Activated naive CD8-positive, alpha-beta T cell treated with anti-CD3 and anti-CD28 coated beads, Interleukin-2, amount 10 ng/mL, durations not matched to agents 7 days and 5 days (primary cell): Measurements from ENCODE around the gene TTC33. TPM values are rescaled to one million over a fixed set of nuclear protein-coding genes. Genes with fewer than 3 reads are reported as not detected.
A peak's percentile ranks its signal among the peaks of the same experiment; 100 is the strongest.

Experiments used
- ATAC-seq: fragments of 150-1000 bp; cut with Tn5 transposase; one replicate; pipeline ENCODE4 v1.10.0; 2021; ENCODE audit warnings: low read depth, moderate library complexity
- POLR2A ChIA-PET: fragments of 350-600 bp; sonication (Branson Sonifier 250); formaldehyde crosslinking; loops from one replicate; lab custom pipeline; 2021; ENCODE audit warnings: antibody characterized with exemption; lab: Charles Lee
- DNase-seq: peaks from one replicate; pipeline ENCODE4 v3.0.0; 2021
- H3K27ac Mint-ChIP-seq: one replicate; pipeline ENCODE4 v1.8.0; 2022; ENCODE audit warnings: mild to moderate bottlenecking, mixed read lengths
- H3K27me3 Mint-ChIP-seq: one replicate; pipeline ENCODE4 v1.8.0; 2022; ENCODE audit warnings: mild to moderate bottlenecking, moderate library complexity, mixed read lengths
- H3K36me3 Mint-ChIP-seq: one replicate; pipeline ENCODE4 v1.8.0; 2021; ENCODE audit warnings: mild to moderate bottlenecking, mixed read lengths
- H3K4me1 Mint-ChIP-seq: one replicate; pipeline ENCODE4 v1.8.0; 2021; ENCODE audit warnings: mixed read lengths
- H3K4me3 Mint-ChIP-seq: one replicate; pipeline ENCODE4 v1.8.0; 2022; ENCODE audit warnings: mild to moderate bottlenecking, moderate library complexity, mixed read lengths
- H3K9me3 Mint-ChIP-seq: one replicate; pipeline ENCODE4 v1.8.0; 2021; ENCODE audit warnings: mixed read lengths
- total RNA-seq, 2 experiments: library from RNA; stranded (reverse); gene quantifications; one replicate each; pipeline ENCODE4 v1.2.3, GENCODE V29; 2021

TTC33 gene
- total RNA-seq, 2 experiments from 2014 or later = 12.2 to 14.8 TPM

DNA sequence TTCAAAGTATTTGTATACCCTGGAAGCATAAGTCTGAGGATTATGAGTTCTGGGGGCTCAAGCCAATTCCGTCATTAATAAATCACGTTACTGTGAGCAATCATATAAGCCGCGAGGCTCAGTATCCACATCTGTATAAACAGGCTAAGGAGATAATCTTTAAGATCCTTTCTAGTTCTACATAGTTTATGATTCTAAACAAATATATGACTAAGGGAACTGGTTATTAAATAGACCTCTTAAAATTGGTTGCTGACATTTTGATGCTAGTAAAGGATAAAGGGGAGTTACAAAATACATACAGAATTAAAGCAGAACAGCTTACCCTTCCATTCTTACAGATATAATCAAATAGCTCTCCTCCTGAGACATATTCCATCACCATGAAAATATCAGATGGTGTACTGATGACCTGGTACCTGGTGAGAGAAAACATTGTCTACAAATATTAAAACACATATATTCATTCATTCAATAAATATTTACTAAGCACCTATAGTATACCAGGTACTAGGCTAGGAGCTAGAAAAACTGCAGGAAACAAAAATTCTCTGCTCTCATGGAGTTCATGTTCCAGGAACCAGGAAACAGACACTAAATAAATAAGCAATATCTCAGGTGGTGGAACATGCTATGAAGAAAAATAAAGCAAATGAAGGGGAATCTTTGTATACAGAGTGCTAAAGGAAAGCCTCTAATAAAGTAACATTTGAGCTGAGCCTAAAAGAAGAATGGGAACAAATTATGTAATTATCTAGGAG is 19.5 kb upstream of the TTC33 start:
- POLR2A ChIA-PET = interaction anchor here (0.6 to 1.4 kb wide), 2 partner anchors 12 to 51 kb away, joined by 3 read pairs; no protein-coding TSS in a partner anchor
- Mint-ChIP-seq H3K4me3 (no peak overlapping the region), H3K9me3 (no peaks in the 10 kb centered on the region), H3K27ac (no peak overlapping the region), H3K4me1 (peaks cover 9% of the 10 kb centered on the region), H3K36me3 (peaks cover 15% of the 10 kb centered on the region), H3K27me3 (no peaks in the 10 kb centered on the region)
- ATAC-seq (no peak), DNase-seq (no peak)

- H3K36me3 Mint-ChIP-seq = peaks cover 15% of the 10 kb centered on the region
- peaks cover 9% of the 10 kb centered on the region for H3K4me1 Mint-ChIP-seq
- POLR2A ChIA-PET = interaction anchor here (1.4 kb wide), 1 partner anchor 51 kb away, joined by 3 read pairs; no protein-coding TSS in a partner anchor
- H3K27ac Mint-ChIP-seq = no peak overlapping the region
- DNase-seq (no peak), ATAC-seq (no peak)
- H3K27me3 Mint-ChIP-seq = no peaks in the 10 kb centered on the region
- no peaks in the 10 kb centered on the region for H3K9me3 Mint-ChIP-seq
- no peak overlapping the region for H3K4me3 Mint-ChIP-seq
Measured at GRCh38 chr5:40774623-40775022, 18.9 kb upstream of the TTC33 start.

DNA sequence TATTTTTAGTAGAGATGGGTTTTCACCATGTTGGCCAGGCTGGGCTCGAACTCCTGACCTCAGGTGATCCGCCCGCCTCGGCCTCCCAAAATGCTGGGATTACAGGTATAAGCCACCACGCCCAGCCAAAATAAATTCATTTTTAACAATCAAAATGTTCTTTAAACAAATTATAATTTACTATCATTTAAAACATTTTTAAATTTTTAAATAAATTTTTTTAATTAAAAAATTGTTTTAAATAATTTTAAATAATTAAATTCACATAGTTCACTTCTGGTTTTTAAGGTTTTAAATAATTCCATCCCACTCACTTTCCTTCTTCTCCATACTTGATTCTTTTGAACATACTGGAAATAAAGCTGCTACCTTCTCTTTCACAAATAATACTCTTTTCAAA is 15.0 kb upstream of the TTC33 start:
- no peak overlapping the region for H3K27ac Mint-ChIP-seq
- H3K36me3 Mint-ChIP-seq = peaks cover 21% of the 10 kb centered on the region
- no peak for ATAC-seq

DNA sequence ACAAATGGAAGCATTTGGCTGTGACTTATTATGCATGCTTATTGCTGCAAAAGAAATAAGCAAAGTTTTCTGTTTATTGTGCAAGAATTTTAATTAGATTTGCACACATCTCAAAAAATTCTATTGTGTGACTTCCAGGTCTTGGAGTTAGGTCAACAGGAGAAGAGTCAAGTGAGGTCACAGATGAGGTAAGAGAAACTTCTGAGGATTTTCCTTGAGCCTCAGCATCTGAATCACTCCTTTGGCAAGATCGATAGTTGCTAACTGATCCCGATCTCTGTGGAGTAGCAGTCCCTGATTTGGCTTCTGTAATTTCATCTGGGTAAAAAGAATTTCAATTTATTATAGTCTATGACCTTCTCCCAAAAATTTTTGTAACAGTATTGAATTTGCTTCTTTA is 6.9 kb upstream of the TTC33 start:
- H3K36me3 Mint-ChIP-seq = peaks cover 23% of the 10 kb centered on the region
- ATAC-seq = no peak
- no peaks in the 10 kb centered on the region for H3K4me1 Mint-ChIP-seq
- POLR2A ChIA-PET = no interaction called here
- no peak overlapping the region for H3K27ac Mint-ChIP-seq
- no peak overlapping the region for H3K4me3 Mint-ChIP-seq
- DNase-seq = no peak
- no peaks in the 10 kb centered on the region for H3K9me3 Mint-ChIP-seq
- H3K27me3 Mint-ChIP-seq = no peaks in the 10 kb centered on the region

More for the DNA sequence above, 15.0 kb upstream of the TTC33 start:
- POLR2A ChIA-PET = no interaction called here
- no peaks in the 10 kb centered on the region for H3K9me3 Mint-ChIP-seq
- no peak for DNase-seq
- no peaks in the 10 kb centered on the region for H3K27me3 Mint-ChIP-seq
- H3K4me3 Mint-ChIP-seq = no peak overlapping the region
- H3K4me1 Mint-ChIP-seq = peaks cover 1% of the 10 kb centered on the region

- Mint-ChIP-seq H3K27ac (no peak overlapping the region), H3K27me3 (no peaks in the 10 kb centered on the region), H3K9me3 (no peaks in the 10 kb centered on the region), H3K4me1 (peaks cover 8% of the 10 kb centered on the region), H3K4me3 (no peak overlapping the region), H3K36me3 (peaks cover 8% of the 10 kb centered on the region)
- POLR2A ChIA-PET = interaction anchor here (0.7 kb wide), 1 partner anchor 1949 kb away, joined by 5 read pairs; no protein-coding TSS in a partner anchor
- no peak for DNase-seq
- no peak for ATAC-seq
Measured at GRCh38 chr5:40757400-40757799, 1.6 kb upstream of the TTC33 start.

DNA sequence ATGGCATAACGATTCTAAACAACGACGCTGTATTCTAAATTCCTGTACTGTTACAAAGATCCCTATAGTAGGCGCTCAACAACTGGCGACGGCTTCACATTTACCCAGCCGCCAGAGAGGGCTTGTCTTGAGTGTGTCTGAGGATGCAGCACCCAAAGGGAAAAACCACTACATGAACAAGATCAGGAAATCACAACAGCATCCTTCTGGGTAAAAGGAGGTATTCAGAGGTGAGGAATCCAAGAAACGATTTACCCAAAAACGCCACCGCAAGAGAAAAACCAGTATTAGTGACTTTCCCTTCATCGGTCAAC is 711 bp downstream of the TTC33 start:
- ATAC-seq = peak; percentile 69
- no peak overlapping the region for H3K4me3 Mint-ChIP-seq
- no peaks in the 10 kb centered on the region for H3K9me3 Mint-ChIP-seq
- no peaks in the 10 kb centered on the region for H3K27me3 Mint-ChIP-seq
- no peak overlapping the region for H3K27ac Mint-ChIP-seq
- DNase-seq = peak; percentile 48
- peaks cover 10% of the 10 kb centered on the region for H3K36me3 Mint-ChIP-seq
- POLR2A ChIA-PET = interaction anchor here (1.0 kb wide), 2 partner anchors 41 to 80 kb away, joined by 3 read pairs; partner anchors contain the start of gene RPL37
- peaks cover 9% of the 10 kb centered on the region for H3K4me1 Mint-ChIP-seq

DNA sequence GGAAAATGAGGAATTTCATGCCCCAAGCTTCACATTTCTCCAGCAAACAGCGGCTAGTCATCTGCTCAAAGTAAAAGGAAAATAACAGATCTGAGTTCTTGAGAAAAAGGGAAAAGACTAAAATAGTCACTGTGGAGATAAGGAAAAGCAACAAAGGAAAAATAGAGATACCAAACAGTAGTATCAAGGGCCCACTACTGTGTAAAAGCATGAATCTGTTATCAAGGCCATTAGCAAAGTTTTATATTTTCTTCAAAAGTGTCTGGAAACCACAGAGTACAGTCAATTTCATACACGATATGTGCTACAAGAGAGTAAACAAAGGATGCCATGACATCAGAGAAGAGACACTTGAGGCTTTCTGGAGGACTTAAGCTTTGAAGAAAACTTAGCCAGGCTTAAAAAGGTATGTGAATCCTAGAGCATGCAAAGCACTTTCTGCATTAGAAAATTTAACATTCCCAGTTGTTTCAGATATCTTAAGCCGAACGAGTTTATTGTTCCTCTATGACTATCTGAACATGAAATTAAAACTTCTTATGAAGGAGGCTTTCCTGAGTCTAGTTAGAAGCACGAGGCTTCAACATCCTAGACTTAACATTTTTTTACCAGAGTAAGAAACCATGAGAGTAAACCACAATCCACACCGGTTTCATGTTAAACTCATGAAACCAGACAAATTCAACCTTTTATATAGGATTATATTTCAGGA is 1.2 kb downstream of the TTC33 start:
- peak; percentile 27 for ATAC-seq
- peaks cover 9% of the 10 kb centered on the region for H3K4me1 Mint-ChIP-seq
- H3K36me3 Mint-ChIP-seq = peaks cover 10% of the 10 kb centered on the region
- H3K27me3 Mint-ChIP-seq = no peaks in the 10 kb centered on the region
- DNase-seq = no peak
- H3K4me3 Mint-ChIP-seq = no peak overlapping the region
- POLR2A ChIA-PET = interaction anchor here (1.0 kb wide), 2 partner anchors 42 to 80 kb away, joined by 3 read pairs; partner anchors contain the start of gene RPL37
- H3K27ac Mint-ChIP-seq = no peak overlapping the region
- no peaks in the 10 kb centered on the region for H3K9me3 Mint-ChIP-seq

- H3K27ac Mint-ChIP-seq = no peak overlapping the region
- DNase-seq = no peak
Measured at GRCh38 chr5:40746703-40747102, 9.1 kb downstream of the TTC33 start.

GRCh38 chr5:40743771-40744170 is 12.0 kb downstream of the TTC33 start:
- POLR2A ChIA-PET = no interaction called here
- no peak overlapping the region for H3K4me3 Mint-ChIP-seq

More at GRCh38 chr5:40746703-40747102, 9.1 kb downstream of the TTC33 start:
- peaks cover 28% of the 10 kb centered on the region for H3K36me3 Mint-ChIP-seq
- POLR2A ChIA-PET = no interaction called here
- no peaks in the 10 kb centered on the region for H3K27me3 Mint-ChIP-seq
- no peak for ATAC-seq
- H3K4me3 Mint-ChIP-seq = no peak overlapping the region
- H3K4me1 Mint-ChIP-seq = peaks cover 3% of the 10 kb centered on the region
- peaks cover 1% of the 10 kb centered on the region for H3K9me3 Mint-ChIP-seq

DNA sequence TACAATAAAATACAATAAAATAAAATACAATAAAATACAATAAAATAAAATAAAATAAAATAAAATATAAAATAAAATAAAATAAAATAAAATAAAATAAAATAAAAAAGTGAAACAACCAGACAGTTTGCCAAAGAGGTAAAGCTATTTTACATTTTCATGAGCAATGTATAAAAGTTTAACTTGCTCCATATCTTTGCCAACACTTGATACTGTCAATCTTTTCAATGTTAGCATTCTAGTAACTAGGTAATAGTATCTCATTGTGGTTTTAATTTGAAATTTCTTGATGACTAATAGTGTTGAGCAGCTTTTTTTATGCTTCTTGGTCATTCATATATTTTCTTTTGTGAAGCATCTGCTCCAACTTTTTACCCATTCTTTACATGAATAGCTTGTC is 17.3 kb downstream of the TTC33 start:
- DNase-seq (no peak), ATAC-seq (no peak)
- Mint-ChIP-seq H3K4me3 (no peak overlapping the region), H3K27ac (no peak overlapping the region), H3K27me3 (no peaks in the 10 kb centered on the region), H3K4me1 (peaks cover 20% of the 10 kb centered on the region), H3K36me3 (peaks cover 36% of the 10 kb centered on the region), H3K9me3 (peaks cover 5% of the 10 kb centered on the region)
- POLR2A ChIA-PET = no interaction called here

More at GRCh38 chr5:40743771-40744170, 12.0 kb downstream of the TTC33 start:
- DNase-seq (no peak), ATAC-seq (no peak)
- Mint-ChIP-seq H3K27ac (no peak overlapping the region), H3K4me1 (peaks cover 3% of the 10 kb centered on the region), H3K36me3 (peaks cover 39% of the 10 kb centered on the region), H3K27me3 (no peaks in the 10 kb centered on the region), H3K9me3 (peaks cover 6% of the 10 kb centered on the region)

DNA sequence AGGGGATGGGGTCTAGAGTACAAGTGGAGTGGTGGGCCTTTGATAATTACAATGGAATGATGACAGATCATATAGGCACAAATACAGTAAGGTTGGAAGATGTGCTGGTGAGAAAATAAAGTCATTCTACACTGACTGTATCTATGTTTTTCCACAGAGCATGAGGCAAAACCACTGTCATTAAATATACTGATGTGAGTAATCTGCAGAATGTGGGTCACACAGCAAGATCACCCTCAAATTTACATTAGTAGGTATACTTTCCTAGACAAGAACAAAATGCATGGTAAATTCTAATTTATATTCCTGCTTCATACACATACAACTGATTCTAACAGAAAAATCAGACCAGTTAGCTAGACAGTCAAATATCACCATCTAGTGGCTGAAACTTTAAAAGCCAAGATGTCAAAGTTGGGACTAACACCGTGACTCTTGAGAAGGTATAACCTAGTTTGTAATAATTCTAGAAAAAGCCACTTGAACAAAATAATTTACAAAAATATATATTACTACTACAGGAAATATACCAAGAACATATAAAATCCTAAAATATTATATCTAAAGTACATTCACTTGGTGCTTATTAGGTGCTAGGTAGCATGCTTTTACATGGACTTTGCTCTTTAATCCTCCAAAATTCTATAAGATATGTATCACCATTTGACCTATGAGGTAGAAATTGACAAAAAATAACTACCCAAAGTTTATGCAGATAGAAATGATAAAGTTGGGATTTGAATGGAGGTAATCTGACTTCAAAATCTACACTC is 19.5 kb downstream of the TTC33 start:
- no peak overlapping the region for H3K27ac Mint-ChIP-seq
- ATAC-seq (peak; percentile 52), DNase-seq (no peak)
- peaks cover 4% of the 10 kb centered on the region for H3K9me3 Mint-ChIP-seq
- no peaks in the 10 kb centered on the region for H3K27me3 Mint-ChIP-seq
- peaks cover 26% of the 10 kb centered on the region for H3K36me3 Mint-ChIP-seq
- H3K4me1 Mint-ChIP-seq = peaks cover 21% of the 10 kb centered on the region
- POLR2A ChIA-PET = no interaction called here
- no peak overlapping the region for H3K4me3 Mint-ChIP-seq

DNA sequence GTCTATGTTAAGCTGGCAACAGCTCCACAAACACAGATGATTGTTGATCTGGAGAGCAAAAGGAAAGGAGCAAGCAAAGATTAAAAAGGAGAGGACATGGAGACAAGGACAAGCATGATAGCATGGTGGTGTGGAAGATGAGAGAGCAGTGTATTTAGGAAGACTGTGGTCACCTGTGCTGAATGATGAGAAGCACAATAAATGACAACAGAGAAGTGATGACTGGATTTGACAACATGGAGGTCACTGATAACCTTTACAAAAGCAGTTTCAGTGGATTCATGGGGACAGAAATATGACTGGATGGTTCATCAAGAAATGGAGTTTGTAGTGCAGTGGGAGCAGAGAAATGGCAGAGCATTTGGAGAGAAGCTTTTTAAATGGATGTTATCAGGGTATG is 20.2 kb downstream of the TTC33 start:
- POLR2A ChIA-PET = no interaction called here
- peak overlapping the region; percentile 3 for H3K27ac Mint-ChIP-seq
- H3K9me3 Mint-ChIP-seq = peaks cover 2% of the 10 kb centered on the region
- no peak overlapping the region for H3K4me3 Mint-ChIP-seq
- DNase-seq = no peak
- H3K27me3 Mint-ChIP-seq = no peaks in the 10 kb centered on the region
- peaks cover 21% of the 10 kb centered on the region for H3K36me3 Mint-ChIP-seq
- peaks cover 21% of the 10 kb centered on the region for H3K4me1 Mint-ChIP-seq
- ATAC-seq = no peak

DNA sequence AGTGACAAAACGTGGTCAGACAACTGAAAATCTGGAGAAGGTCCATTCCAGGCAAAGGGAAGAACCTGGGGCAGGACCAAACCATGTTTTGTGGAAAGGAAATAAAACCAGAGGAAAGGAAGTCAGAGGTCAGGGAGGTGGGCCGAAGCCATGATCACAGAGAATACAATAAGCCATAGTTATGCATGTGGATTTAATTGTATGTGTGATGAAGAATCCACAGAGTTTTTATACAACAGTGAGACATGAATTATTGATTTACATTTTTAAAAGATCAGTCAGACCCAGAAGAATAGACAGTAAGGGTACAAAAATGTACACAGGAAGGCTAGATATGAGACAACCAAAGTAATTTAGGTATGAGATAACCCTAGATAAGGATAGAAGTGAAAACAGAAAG is 20.8 kb downstream of the TTC33 start:
- H3K4me1 Mint-ChIP-seq = peaks cover 21% of the 10 kb centered on the region
- no peak overlapping the region for H3K27ac Mint-ChIP-seq
- H3K36me3 Mint-ChIP-seq = peaks cover 19% of the 10 kb centered on the region
- H3K9me3 Mint-ChIP-seq = peaks cover 1% of the 10 kb centered on the region
- no peak for DNase-seq
- no peaks in the 10 kb centered on the region for H3K27me3 Mint-ChIP-seq
- POLR2A ChIA-PET = no interaction called here
- H3K4me3 Mint-ChIP-seq = no peak overlapping the region
- ATAC-seq = no peak
